Fibroblast of skin of right biceps (primary cell): ENCODE results near the gene KIF12.
A peak's percentile ranks its signal among the peaks of the same experiment; 100 is the strongest.
"Not testable (repeated sequence)": the region's sequence is repeated elsewhere in the genome, so short reads cannot be mapped to it uniquely, and the experiment has no call there.

Experiments used
- DNase-seq: peaks from one replicate; pipeline ENCODE4 v3.0.0-alpha.2; 2013

Gene KIF12

GRCh38 chr9:114061292-114061691 is 37.8 kb downstream of the KIF12 start:
- DNase-seq: no peak

- no peak for DNase-seq
Measured at GRCh38 chr9:114060711-114061110, 38.4 kb downstream of the KIF12 start.

GRCh38 chr9:114060070-114060469 is 39.0 kb downstream of the KIF12 start:
- DNase-seq: no peak

- no peak for DNase-seq
Measured at GRCh38 chr9:114059047-114059803, 39.9 kb downstream of the KIF12 start.

GRCh38 chr9:114058688-114059046 is 40.4 kb downstream of the KIF12 start:
- no peak for DNase-seq

GRCh38 chr9:114057161-114057885 is 41.8 kb downstream of the KIF12 start:
- DNase-seq: no peak

GRCh38 chr9:114056527-114056926 is 42.6 kb downstream of the KIF12 start:
- DNase-seq: no peak

- no peak for DNase-seq
Measured at GRCh38 chr9:114055894-114056293, 43.2 kb downstream of the KIF12 start.

GRCh38 chr9:114055061-114055460 is 44.0 kb downstream of the KIF12 start:
- DNase-seq: no peak

- no peak for DNase-seq
Measured at GRCh38 chr9:114054191-114054690, 44.9 kb downstream of the KIF12 start.

GRCh38 chr9:114053246-114054005 is 45.7 kb downstream of the KIF12 start:
- no peak for DNase-seq

GRCh38 chr9:114051706-114052105 is 47.4 kb downstream of the KIF12 start:
- DNase-seq: no peak

GRCh38 chr9:114051281-114051680 is 47.8 kb downstream of the KIF12 start:
- no peak for DNase-seq

GRCh38 chr9:114050646-114051045 is 48.4 kb downstream of the KIF12 start:
- DNase-seq: no peak

GRCh38 chr9:114050226-114050568 is 48.9 kb downstream of the KIF12 start:
- DNase-seq: no peak

- no peak for DNase-seq
Measured at GRCh38 chr9:114049441-114050225, 49.5 kb downstream of the KIF12 start.

- no peak for DNase-seq
Measured at GRCh38 chr9:114048533-114049415, 50.3 kb downstream of the KIF12 start.

- DNase-seq: no peak
Measured at GRCh38 chr9:114047717-114048116, 51.4 kb downstream of the KIF12 start.

GRCh38 chr9:114046875-114047274 is 52.2 kb downstream of the KIF12 start:
- DNase-seq: peak; percentile 47

- no peak for DNase-seq
Measured at GRCh38 chr9:114046237-114046755, 52.8 kb downstream of the KIF12 start.

- DNase-seq: not testable (repeated sequence)
Measured at GRCh38 chr9:114043660-114044059, 55.4 kb downstream of the KIF12 start.
